GM12874 (cell line): ENCODE data around the gene RPS19.

ENCODE experiments used
- CTCF ChIP-seq: IDR thresholded peaks from 2 replicates; pipeline ENCODE4 v1.5.1; 2011; ENCODE audit warnings: low read depth, mild to moderate bottlenecking, control low read depth, low read length, moderate library complexity; ENCODE audit not compliant: insufficient read depth

Gene RPS19

GRCh38 chr19:41905273-41906002 lies 45.4 kb downstream of the RPS19 start:
- TF ChIP-seq CTCF: no peak

- no peak for TF ChIP-seq CTCF
Measured at GRCh38 chr19:41906271-41906670, 46.2 kb downstream of the RPS19 start.

- no peak for TF ChIP-seq CTCF
Measured at GRCh38 chr19:41906916-41907680, 47.0 kb downstream of the RPS19 start.

- no peak for TF ChIP-seq CTCF
Measured at GRCh38 chr19:41907994-41908615, 48.0 kb downstream of the RPS19 start.

- TF ChIP-seq CTCF: no peak
Measured at GRCh38 chr19:41908724-41909464, 48.8 kb downstream of the RPS19 start.

GRCh38 chr19:41909706-41910105 lies 49.7 kb downstream of the RPS19 start:
- TF ChIP-seq CTCF: no peak
